Stimulated activated CD4-positive, alpha-beta T cell treated with anti-CD3 and anti-CD28 coated beads, Interleukin-2, amount 100 ng/mL, for 24 hours (primary cell): ENCODE measurements around the gene ATP6V0D1.

Experiments used
- DNase-seq, 2 donors: peaks; one replicate each; pipeline ENCODE4 v3.0.0-alpha.2; 2020

The ATP6V0D1 gene

DNA sequence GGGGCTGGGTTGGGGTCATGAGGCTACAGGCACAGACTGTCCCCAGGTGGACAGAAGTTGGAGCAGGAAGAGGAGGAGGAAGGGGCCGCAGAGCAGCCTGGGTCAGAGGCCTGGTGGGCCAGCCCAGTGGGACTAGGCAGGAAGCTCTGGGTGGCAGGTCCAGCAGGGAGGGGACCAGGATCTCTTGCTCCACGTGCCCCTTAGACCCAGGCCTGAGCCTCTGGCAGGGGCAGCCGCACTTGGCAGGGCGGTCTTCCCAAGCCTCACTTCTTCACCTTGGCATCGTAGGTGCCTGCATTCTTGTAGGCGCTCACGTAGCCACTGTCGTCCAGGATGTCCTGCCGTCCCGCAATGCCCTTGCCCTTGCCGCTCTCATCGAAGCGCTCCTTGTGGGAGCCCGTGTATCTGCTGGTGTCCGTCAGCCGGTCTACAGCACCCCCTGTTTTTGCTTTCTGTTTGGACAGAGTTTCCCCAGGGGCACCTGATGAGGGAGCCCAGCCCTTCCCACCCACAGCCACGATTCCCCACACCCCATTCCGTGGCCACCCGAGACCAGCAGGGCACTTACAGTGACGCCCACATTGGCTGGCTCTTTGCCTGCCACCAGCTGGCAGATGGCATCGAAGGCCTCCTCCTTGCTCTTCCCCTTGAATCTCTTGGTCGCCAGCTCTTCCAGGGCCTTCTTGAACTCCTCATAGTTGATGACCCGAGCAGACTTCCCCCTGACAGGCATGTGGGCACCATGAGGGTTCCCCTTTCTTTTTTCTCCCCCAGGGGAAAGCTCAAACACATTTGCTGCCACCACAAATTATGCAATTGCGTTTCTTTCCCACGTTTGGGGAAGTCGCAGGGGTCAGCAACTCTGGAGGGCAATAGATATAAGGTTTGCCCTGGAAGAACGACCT is 90.8 kb downstream of the ATP6V0D1 start:
- no peak for DNase-seq

GRCh38 chr16:67388591-67388990 is 92.4 kb downstream of the ATP6V0D1 start:
- no peak for DNase-seq

DNA sequence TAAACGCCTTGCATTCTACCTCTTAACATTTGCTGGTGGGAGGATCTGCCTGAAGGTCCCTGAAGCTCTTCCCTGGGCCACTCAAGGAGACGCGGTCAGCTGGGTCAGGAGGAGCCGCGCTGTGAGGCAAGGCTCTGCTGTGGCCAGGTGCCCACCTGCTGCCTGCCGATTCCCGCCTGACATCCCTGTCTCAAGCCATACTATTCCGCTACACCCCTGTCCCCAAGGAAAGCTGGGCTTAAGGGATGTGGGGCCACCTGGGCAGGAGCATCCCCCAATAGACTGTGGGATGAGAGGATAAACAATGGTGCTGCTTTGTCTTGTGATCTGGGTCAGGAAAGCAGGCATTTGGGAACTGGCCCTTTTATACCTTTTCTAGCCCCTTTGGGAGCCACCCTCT is 92.8 kb downstream of the ATP6V0D1 start:
- DNase-seq = no peak
